Right cardiac atrium (tissue), 5 donors: ENCODE measurements around the gene PEMT. TPM values are rescaled to one million over a fixed set of nuclear protein-coding genes. Genes with fewer than 3 reads are reported as not detected.

Experiments
- ATAC-seq, 2 donors: fragments of 200-7000 bp; cut with Tn5 transposase; one replicate each; pipeline versions ENCODE4 v1.8.0 to v1.9.1; 2020; ENCODE audit warnings: moderate library complexity in 2 of 2, mild to moderate bottlenecking in 1 of 2
- DNase-seq, 3 donors: peaks; one replicate each; pipeline ENCODE4 v3.0.0-alpha.2; 2020
- H3K27ac ChIP-seq: one replicate; pipeline ENCODE4 v1.5.1; 2013; ENCODE audit warnings: mild to moderate bottlenecking, low read length, control low read depth, moderate library complexity
- H3K27me3 ChIP-seq: one replicate; pipeline ENCODE4 v1.6.1; 2013; ENCODE audit not compliant: control insufficient read depth, insufficient read depth
- H3K4me1 ChIP-seq: one replicate; pipeline ENCODE4 v1.6.1; 2013; ENCODE audit warnings: low read length; ENCODE audit not compliant: control insufficient read depth, insufficient read depth
- H3K4me3 ChIP-seq: one replicate; pipeline ENCODE4 v1.5.1; 2013; ENCODE audit warnings: low read length, control low read depth
- H3K9me3 ChIP-seq: one replicate; pipeline ENCODE4 v1.6.1; 2013; ENCODE audit warnings: low read length; ENCODE audit not compliant: control insufficient read depth
- WGBS: extraction: QIAGEN DNeasy Blood & Tissue Kit; methylation state at CpG from one replicate; pipeline ENCODE4 v1.1.7; 2013; 5-methylcytosine and 5-hydroxymethylcytosine counted together
- intact Hi-C, 4 donors: fragments of 100-400 bp; cut with DNase I; formaldehyde crosslinking; loops; one replicate each; pipeline versions ENCODE4 v1.11.0 to v1.14.0; 2022 to 2023
- polyA plus RNA-seq: library from polyadenylated mRNA; stranded (reverse); fragments of 200-250 nt; gene quantifications from one replicate; pipeline ENCODE4 v1.2.3, GENCODE V29; 2013
- total RNA-seq, 4 donors: library from RNA; stranded (reverse); fragmentation: NEBNext Ultra II Directional; extraction: Animal tissue kit (Norgen Biotek cat#: 25700); gene quantifications; one replicate each; pipeline ENCODE4 v1.2.1, GENCODE V29; 2021
- donor health status: healthy with polysubstance abuse.
- donor health status: DM: no; HTN: yes; CAD: no.
- donor health status: DM: no; HTN: no; CAD: no.
- donor health status: DM: no; HTN: yes; CAD: no; lungs with severe emphysema.
- donor health status: DM: yes; HTN: yes; CAD: no.

The PEMT gene
- total and polyA plus RNA-seq, 5 donors = 18.4 to 28.5 (median 19.6) TPM

DNA sequence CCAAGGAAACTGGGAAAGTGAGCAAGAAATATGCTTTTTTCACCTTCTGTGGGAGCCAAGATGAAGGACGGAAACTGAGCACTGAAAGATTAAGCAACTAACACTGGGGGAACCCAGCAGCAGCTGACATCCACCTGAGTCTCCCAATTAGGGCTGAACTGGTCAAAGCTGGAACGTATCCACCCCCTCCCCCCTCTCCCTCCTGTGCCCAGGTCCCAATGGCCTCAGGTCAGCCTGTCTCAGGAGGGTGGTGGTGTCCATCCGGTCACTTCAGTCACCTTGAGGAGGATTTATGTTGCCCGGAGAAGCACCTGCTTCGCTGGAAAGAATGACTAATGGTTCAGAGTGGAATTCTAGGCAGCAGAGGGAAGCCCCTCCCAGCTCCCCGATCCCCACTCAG, 10.0 kb downstream of the PEMT start:
- peaks cover 6% of the 10 kb centered on the region for H3K4me1 ChIP-seq
- no peak for ATAC-seq
- intact Hi-C loops = no loop called here
- no peak overlapping the region for H3K27ac ChIP-seq
- 90% methylated on average over 6 of the region's 6 CpGs for WGBS
- no peak overlapping the region for H3K4me3 ChIP-seq
- no peaks in the 10 kb centered on the region for H3K9me3 ChIP-seq
- no peaks in the 10 kb centered on the region for H3K27me3 ChIP-seq
- peak in 1 of 3 donors; percentile 14 for DNase-seq

DNA sequence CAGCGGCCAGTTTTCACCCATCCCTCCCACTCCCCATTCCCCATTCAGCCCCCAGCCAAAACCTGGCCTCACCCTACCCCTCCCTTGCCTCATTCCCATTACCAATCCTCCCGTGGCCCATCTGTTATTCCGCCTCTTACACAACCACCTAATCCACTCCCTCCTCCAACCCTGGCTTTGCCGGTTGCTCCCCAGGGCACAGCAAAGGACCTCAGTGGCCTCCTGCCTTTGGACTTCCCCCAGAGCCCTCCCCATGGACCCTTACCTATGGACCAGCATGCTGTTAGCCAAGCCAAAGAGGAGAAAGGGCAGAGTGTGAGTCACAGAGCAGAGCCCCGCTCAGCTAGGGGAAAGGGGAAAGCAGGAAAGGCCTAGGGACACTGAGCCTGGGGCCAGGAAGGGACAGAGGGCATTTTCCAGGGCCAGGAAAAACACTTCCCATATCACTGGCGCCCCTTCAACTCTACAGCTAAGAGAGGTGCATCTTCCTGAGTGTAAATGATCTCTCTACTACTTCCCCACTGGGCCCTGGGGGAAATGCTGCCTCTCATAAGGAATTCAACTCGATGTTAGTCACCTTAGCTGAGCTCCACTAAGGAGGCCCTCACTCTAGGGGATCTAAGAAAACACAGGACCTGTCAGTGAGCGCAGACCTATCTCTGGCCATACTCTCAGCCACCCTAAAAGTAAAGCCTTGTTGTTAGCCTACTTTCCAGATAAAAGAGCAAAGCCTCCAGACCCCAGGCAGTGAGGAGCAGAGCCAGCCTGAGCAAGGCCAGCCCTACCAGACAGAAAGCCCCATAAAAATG, 10.6 kb downstream of the PEMT start:
- ATAC-seq (peak; percentile 27 to 52), DNase-seq (peak in 2 of 3 donors; percentile 59 to 69)
- Histone ChIP-seq H3K9me3 (no peaks in the 10 kb centered on the region), H3K4me1 (peaks cover 6% of the 10 kb centered on the region), H3K27me3 (no peaks in the 10 kb centered on the region), H3K27ac (peak overlapping the region; percentile 3), H3K4me3 (no peak overlapping the region)
- intact Hi-C loops = no loop called here
- WGBS = 73% methylated on average over 8 of the region's 8 CpGs

DNA sequence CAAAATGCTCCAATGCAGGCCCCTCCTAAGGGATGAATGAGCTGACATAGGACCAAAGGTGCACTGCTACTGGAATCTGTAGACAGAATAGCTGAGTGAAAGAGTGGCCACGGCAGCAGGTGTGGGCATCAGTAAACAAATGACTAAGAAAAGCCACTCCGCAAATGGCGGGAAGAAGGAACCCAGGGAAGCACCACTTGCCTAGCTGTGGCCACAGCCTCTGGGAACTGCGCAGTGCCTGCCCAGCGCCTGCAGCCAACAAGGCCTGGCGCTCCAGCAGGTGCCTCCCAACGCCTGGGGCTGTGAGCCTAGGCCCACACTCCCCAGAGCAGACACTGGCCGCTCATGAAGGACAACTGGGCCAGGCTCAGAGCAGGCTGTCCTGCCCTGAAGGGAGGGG, 11.8 kb downstream of the PEMT start:
- no peak for DNase-seq
- no peaks in the 10 kb centered on the region for H3K27me3 ChIP-seq
- H3K4me1 ChIP-seq = peaks cover 6% of the 10 kb centered on the region
- ATAC-seq = no peak
- H3K27ac ChIP-seq = no peak overlapping the region
- H3K9me3 ChIP-seq = no peaks in the 10 kb centered on the region
- no peak overlapping the region for H3K4me3 ChIP-seq
- 93% methylated on average over 8 of the region's 8 CpGs for WGBS
- intact Hi-C loops = loop anchor here in 1 of 4 donors (10.0 kb wide), 1 partner anchor 225 kb away; no protein-coding TSS in a partner anchor

DNA sequence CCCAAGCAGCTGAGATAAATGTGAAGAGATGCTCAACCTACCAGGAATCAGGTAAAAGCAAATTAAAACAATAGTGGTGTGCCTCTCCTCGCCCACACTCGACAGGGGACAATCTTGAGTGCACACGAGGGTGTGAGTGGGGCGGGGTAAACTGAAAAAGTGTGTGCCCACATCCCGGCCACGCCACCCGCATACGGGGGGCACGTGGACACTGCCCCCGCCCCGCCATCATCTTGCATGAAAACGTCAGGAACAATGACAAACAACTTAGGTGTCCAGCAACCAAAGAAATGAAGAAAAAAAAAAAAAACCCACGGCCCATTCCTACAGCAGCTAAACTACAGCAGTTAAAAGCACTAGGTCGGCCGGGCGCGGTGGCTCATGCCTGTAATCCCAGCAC, 14.1 kb downstream of the PEMT start:
- peaks cover 6% of the 10 kb centered on the region for H3K4me1 ChIP-seq
- H3K27me3 ChIP-seq = no peaks in the 10 kb centered on the region
- ATAC-seq (no peak), DNase-seq (no peak)
- H3K9me3 ChIP-seq = no peaks in the 10 kb centered on the region
- WGBS = 87% methylated on average over 17 of the region's 17 CpGs
- H3K27ac ChIP-seq = no peak overlapping the region
- intact Hi-C loops = loop anchor here in 1 of 4 donors (10.0 kb wide), 1 partner anchor 223 kb away; no protein-coding TSS in a partner anchor
- H3K4me3 ChIP-seq = no peak overlapping the region

GRCh38 chr17:17576772-17577234, 14.7 kb downstream of the PEMT start:
- DNase-seq (peak in 1 of 3 donors; percentile 29), ATAC-seq (peak; percentile 13 to 32)
- H3K27me3 ChIP-seq = no peaks in the 10 kb centered on the region
- H3K9me3 ChIP-seq = no peaks in the 10 kb centered on the region
- WGBS = 62% methylated on average over 13 of the region's 13 CpGs
- peak overlapping the region; percentile 44 for H3K27ac ChIP-seq
- intact Hi-C loops = loop anchor here in 1 of 4 donors (10.0 kb wide), 1 partner anchor 222 kb away; no protein-coding TSS in a partner anchor
- H3K4me3 ChIP-seq = no peak overlapping the region
- peaks cover 6% of the 10 kb centered on the region for H3K4me1 ChIP-seq

- Histone ChIP-seq H3K27me3 (no peaks in the 10 kb centered on the region), H3K4me1 (peaks cover 3% of the 10 kb centered on the region), H3K9me3 (no peaks in the 10 kb centered on the region), H3K27ac (no peak overlapping the region), H3K4me3 (no peak overlapping the region)
- peak in 2 of 3 donors; percentile 50 for DNase-seq
- WGBS = 68% methylated on average over 16 of the region's 16 CpGs
- intact Hi-C loops = loop anchor here in 1 of 4 donors (10.0 kb wide), 1 partner anchor 221 kb away; no protein-coding TSS in a partner anchor
- ATAC-seq = no peak
Measured at GRCh38 chr17:17575360-17576251, 15.9 kb downstream of the PEMT start.

GRCh38 chr17:17573912-17574311, 17.6 kb downstream of the PEMT start:
- 80% methylated on average over 7 of the region's 7 CpGs for WGBS
- Histone ChIP-seq H3K27me3 (no peaks in the 10 kb centered on the region), H3K9me3 (no peaks in the 10 kb centered on the region), H3K4me3 (no peak overlapping the region), H3K27ac (no peak overlapping the region), H3K4me1 (peaks cover 5% of the 10 kb centered on the region)
- DNase-seq (no peak), ATAC-seq (no peak)
- intact Hi-C loops = loop anchor here in 1 of 4 donors (5.0 to 10.0 kb wide), 2 partner anchors 77 to 219 kb away; partner anchors contain the start of gene RASD1

DNA sequence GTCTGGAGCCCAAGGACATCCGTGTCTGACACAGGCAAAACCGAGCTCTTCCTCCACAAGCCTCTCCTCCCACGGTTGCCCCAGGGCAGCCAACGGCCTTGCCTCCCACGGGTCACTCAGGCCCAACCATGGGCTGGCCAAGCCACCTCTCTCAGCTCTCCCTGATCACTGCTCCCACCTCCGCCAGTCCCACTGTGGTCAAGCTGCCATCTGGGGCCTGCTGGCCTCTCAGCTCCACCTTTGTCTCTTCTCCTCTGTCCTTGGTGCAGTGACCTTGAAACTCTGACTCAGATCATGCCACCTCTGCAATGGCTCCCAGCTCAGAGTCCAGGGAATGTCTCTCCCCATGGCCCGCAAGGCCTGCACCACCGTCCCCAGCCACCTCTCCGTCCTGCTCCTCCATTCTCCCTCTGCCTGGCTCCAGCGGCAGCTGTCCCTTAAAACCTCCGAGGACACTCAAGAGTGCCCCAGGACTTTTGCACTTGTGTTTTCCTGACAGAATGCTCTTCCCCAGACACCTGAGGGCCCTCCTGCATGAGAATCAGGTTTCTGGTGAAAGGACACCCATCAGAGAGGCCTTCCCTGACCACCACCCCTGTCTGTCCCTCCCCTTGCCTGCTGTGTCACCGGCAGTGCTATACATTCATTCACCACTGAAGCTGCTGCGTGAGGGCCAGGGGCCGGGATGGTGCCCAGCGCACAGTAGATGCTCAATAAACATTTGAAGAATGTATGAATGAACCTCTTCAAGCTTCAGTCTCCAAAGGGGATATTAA, 19.3 kb downstream of the PEMT start:
- no peak overlapping the region for H3K4me3 ChIP-seq
- H3K27me3 ChIP-seq = no peaks in the 10 kb centered on the region
- ATAC-seq = no peak
- peaks cover 15% of the 10 kb centered on the region for H3K4me1 ChIP-seq
- DNase-seq = peak in 1 of 3 donors; percentile 27
- 82% methylated on average over 15 of the region's 15 CpGs for WGBS
- H3K27ac ChIP-seq = no peak overlapping the region
- H3K9me3 ChIP-seq = no peaks in the 10 kb centered on the region
- intact Hi-C loops = loop anchor here in 1 of 4 donors (5.0 to 10.0 kb wide), 2 partner anchors 75 to 217 kb away; partner anchors contain the start of gene RASD1

GRCh38 chr17:17570798-17571716, 20.5 kb downstream of the PEMT start:
- peak overlapping the region; percentile 38 for H3K27ac ChIP-seq
- WGBS = 61% methylated on average over 15 of the region's 15 CpGs
- DNase-seq (peak in 1 of 3 donors; percentile 80), ATAC-seq (no peak)
- peaks cover 24% of the 10 kb centered on the region for H3K4me1 ChIP-seq
- no peaks in the 10 kb centered on the region for H3K9me3 ChIP-seq
- intact Hi-C loops = loop anchor here in 3 of 4 donors (1.0 to 10.0 kb wide), 5 partner anchors 74 to 216 kb away; partner anchors contain the start of gene RASD1 (in 2 of the 3)
- H3K4me3 ChIP-seq = no peak overlapping the region
- no peaks in the 10 kb centered on the region for H3K27me3 ChIP-seq
